Neural crest cell (in vitro differentiated cells): ENCODE measurements around the gene PIGW. TPM values are rescaled to one million over a fixed set of nuclear protein-coding genes. Genes with fewer than 3 reads are reported as not detected.
A peak's percentile ranks its signal among the peaks of the same experiment; 100 is the strongest.

Experiments used
- DNase-seq: peaks from one replicate; pipeline ENCODE4 v3.0.0; 2021; ENCODE audit warnings: low read depth, mixed read lengths, low spot score
- H3K27ac Mint-ChIP-seq: one replicate; pipeline ENCODE4 v1.8.0; 2021; ENCODE audit warnings: mild to moderate bottlenecking, mixed read lengths; ENCODE audit not compliant: unreplicated experiment
- H3K27me3 Mint-ChIP-seq: 2 replicates; pipeline ENCODE4 v1.8.0; 2021; ENCODE audit warnings: low read depth, mild to moderate bottlenecking, mixed read lengths
- H3K36me3 Mint-ChIP-seq: 2 replicates; pipeline ENCODE4 v1.8.0; 2021; ENCODE audit warnings: low read depth, mild to moderate bottlenecking, mixed read lengths
- H3K4me1 Mint-ChIP-seq: 2 replicates; pipeline ENCODE4 v1.8.0; 2021; ENCODE audit warnings: mixed read lengths
- H3K4me3 Mint-ChIP-seq: one replicate; pipeline ENCODE4 v1.8.0; 2021; ENCODE audit warnings: mild to moderate bottlenecking, mixed read lengths
- H3K9me3 Mint-ChIP-seq: 2 replicates; pipeline ENCODE4 v1.8.0; 2021; ENCODE audit warnings: mixed read lengths
- total RNA-seq: library from RNA; stranded (reverse); gene quantifications from 2 replicates; pipeline ENCODE4 v1.2.1, GENCODE V29; 2021
- TF ChIP-seq, protein P1 (sequence below): fragments of 200-600 bp; sonication (generic); conservative IDR thresholded peaks from 2 replicates; pipeline ENCODE4 v1.5.0; 2021; ENCODE audit warnings: antibody characterized with exemption, mild to moderate bottlenecking

Gene PIGW
- total RNA-seq, 1 donor from 2014 or later: 20.8 TPM

DNA sequence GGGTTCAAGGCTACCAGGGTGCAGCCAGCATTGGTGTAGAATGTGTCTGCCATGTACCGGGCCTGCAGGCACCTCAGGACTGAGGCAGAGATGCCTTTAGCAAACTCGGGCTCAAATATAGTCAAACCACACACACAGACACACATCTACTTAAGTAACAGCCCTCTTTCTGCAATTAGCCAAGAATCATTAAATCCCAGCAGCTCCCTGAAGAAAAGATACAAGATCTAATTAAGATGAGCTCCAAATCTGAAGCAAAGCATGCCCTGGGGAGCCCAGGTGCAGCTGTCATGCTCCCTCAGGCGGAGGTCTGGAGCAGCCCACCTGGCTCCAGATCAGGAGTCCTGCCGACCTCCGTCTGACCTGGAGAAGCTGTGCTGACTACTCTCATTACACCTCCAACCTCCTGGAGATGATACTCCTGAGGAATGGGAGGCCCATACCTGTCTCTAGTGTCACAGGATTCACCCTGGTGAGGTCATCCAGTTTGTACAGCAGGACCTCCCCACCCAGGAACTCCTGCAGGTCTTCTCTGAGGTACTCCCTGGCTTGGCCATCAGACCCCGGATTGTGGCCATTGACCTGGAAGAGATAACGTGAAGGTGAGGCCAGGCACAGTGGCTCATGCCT lies 7.1 kb upstream of the PIGW start:
- DNase-seq: no peak
- Mint-ChIP-seq H3K4me1 (peaks cover 8% of the 10 kb centered on the region), H3K36me3 (peaks cover 16% of the 10 kb centered on the region)

DNA sequence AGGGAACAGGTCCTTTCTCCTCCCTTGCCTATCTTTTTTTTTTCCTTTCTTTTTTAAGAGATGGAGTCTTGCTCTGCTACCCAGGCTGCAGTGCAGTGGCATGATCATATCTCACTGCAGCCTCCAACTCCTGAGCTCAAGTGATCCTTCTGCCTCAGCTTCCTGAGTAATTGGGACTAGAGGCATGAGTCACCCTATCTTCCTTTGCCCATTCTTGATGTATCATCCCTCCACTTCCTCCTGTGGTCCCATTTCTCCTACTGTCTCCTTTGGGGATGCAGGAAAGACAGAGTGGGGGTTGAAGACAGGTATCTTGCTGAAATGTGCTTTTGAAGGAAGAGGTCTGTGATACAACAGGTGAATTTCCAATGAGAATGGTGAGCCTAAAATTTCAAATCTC lies 5.7 kb upstream of the PIGW start:
- H3K36me3 Mint-ChIP-seq: peaks cover 20% of the 10 kb centered on the region
- no peak for DNase-seq
- H3K4me3 Mint-ChIP-seq: no peak overlapping the region
- H3K4me1 Mint-ChIP-seq: peaks cover 17% of the 10 kb centered on the region
- H3K9me3 Mint-ChIP-seq: no peaks in the 10 kb centered on the region
- TF ChIP-seq, protein P1, sequence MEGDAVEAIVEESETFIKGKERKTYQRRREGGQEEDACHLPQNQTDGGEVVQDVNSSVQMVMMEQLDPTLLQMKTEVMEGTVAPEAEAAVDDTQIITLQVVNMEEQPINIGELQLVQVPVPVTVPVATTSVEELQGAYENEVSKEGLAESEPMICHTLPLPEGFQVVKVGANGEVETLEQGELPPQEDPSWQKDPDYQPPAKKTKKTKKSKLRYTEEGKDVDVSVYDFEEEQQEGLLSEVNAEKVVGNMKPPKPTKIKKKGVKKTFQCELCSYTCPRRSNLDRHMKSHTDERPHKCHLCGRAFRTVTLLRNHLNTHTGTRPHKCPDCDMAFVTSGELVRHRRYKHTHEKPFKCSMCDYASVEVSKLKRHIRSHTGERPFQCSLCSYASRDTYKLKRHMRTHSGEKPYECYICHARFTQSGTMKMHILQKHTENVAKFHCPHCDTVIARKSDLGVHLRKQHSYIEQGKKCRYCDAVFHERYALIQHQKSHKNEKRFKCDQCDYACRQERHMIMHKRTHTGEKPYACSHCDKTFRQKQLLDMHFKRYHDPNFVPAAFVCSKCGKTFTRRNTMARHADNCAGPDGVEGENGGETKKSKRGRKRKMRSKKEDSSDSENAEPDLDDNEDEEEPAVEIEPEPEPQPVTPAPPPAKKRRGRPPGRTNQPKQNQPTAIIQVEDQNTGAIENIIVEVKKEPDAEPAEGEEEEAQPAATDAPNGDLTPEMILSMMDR: no peak
- H3K27ac Mint-ChIP-seq: no peak overlapping the region
- no peaks in the 10 kb centered on the region for H3K27me3 Mint-ChIP-seq

More for the DNA sequence above, 7.1 kb upstream of the PIGW start:
- TF ChIP-seq, protein P1: no peak
- Mint-ChIP-seq H3K27ac (no peak overlapping the region), H3K27me3 (no peaks in the 10 kb centered on the region), H3K9me3 (no peaks in the 10 kb centered on the region), H3K4me3 (no peak overlapping the region)

DNA sequence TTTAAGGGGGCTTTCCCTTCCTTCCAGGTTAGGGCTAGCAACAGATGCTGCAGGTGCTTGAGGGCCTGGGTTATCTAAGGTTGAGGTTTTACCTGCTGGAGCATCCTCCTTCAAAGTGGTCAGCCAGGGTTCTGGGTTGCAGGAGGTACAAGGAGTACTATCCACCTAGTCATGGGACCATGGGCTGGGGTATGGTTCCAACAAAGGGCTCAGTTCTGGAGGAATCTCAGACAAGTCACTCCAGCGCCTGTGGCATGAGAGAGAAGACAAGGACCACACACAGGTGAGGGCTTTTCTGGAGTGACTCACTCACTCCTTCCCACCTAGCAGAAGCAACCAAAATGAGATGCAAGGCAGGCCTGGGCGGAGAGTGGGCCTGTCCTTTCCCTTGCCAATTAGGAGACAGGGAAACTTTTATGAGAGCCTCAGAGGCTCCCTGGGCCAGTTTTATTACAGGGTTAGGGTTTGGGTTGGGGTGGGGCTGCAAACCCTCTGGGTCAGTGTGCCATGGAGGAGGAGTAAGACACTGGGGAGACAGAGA lies 2.3 kb upstream of the PIGW start:
- no peak overlapping the region for H3K27ac Mint-ChIP-seq
- no peaks in the 10 kb centered on the region for H3K27me3 Mint-ChIP-seq
- peaks cover 12% of the 10 kb centered on the region for H3K36me3 Mint-ChIP-seq
- peak overlapping the region; percentile 98 for H3K4me3 Mint-ChIP-seq
- no peak for DNase-seq
- TF ChIP-seq, protein P1: no peak
- no peaks in the 10 kb centered on the region for H3K9me3 Mint-ChIP-seq
- peaks cover 33% of the 10 kb centered on the region for H3K4me1 Mint-ChIP-seq

DNA sequence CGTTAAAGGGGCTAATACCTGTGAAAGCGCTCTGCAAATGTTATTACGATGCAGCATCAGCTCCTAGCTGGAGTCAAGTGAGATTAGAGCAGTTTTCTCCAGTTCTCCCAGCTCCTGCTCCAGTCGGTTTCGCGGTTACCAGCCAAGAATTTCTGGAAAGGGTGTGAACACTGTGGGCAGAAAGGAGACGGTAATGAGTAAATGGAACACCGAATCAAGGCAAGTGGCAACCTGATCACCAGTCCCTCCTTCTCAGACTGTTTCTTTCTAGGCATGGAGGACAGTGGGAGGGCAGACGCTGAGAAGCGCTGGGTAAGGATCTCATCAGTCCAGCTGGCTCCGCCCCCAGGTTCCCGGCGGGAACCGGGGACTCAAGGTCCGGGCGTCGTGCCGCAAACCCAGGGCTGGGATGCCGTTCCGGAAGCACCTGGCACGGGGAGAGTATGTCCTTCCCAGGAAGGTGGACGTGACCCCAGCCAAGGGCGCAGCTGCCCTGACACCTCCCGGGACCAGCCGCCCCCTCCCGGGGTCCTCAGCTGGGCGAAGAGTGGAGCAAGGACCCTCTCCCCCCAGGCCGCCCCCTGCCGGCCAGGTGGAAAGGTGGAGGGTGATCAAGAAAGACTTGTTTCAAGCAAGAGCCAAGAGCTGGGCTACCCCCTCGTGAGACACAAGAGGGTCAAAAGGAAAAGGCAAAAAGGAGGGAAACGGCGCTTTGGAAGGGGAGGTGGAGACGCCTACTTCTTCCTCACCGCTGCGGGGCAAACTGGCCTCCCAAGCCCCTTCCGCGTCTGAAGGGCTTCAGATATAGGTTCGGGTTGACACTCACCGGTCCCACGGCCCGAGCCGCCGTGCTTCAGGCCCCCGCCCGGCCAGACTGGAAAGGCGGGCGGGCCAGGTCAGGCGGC lies 600 bp upstream of the PIGW start:
- H3K36me3 Mint-ChIP-seq: peaks cover 17% of the 10 kb centered on the region
- H3K27me3 Mint-ChIP-seq: no peaks in the 10 kb centered on the region
- H3K4me3 Mint-ChIP-seq: peak overlapping the region; percentile 98
- TF ChIP-seq, protein P1: peak; percentile 83
- H3K4me1 Mint-ChIP-seq: peaks cover 33% of the 10 kb centered on the region
- H3K27ac Mint-ChIP-seq: peak overlapping the region; percentile 99
- no peaks in the 10 kb centered on the region for H3K9me3 Mint-ChIP-seq
- peak; percentile 44 for DNase-seq

DNA sequence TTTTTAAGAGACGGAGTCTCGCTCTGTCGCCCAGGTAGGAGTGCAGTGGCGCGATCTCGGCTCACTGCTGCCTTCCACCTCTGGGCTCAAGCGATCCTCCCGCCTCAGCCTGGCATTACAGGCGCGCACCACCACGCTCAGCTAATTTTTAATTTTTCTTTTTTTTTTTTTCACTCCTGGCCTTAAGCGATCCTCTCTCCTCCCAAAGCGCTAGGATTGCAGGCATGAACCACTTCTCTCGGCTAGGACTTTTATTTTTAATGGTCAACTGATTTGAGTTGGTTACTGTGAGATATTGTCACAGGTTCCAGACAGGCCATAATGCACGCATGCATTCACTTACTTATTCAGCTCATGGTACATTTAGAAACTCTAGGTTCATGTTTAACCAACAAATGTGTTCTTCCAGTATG lies 888 bp downstream of the PIGW start:
- DNase-seq: no peak
- Mint-ChIP-seq H3K27me3 (no peaks in the 10 kb centered on the region), H3K36me3 (peaks cover 19% of the 10 kb centered on the region), H3K9me3 (no peaks in the 10 kb centered on the region), H3K4me1 (peaks cover 33% of the 10 kb centered on the region), H3K4me3 (peak overlapping the region; percentile 98), H3K27ac (no peak overlapping the region)
- TF ChIP-seq, protein P1: no peak
